K562 (cell line): ENCODE measurements around the gene SCN1A. TPM values are rescaled to one million over a fixed set of nuclear protein-coding genes. Genes with fewer than 3 reads are reported as not detected.

Experiments used
- ATAC-seq: fragments of 200-7000 bp; cut with Tn5 transposase; 3 replicates; pipeline ENCODE4 v1.9.1; 2020; ENCODE audit warnings: moderate library complexity
- BruUV-seq: library from RNA; stranded (reverse); fragments of 400-500 nt; replicated peaks from 2 replicates; lab custom pipeline; 2021; lab: Mats Ljungman, UMichigan
- CTCF ChIA-PET: fragments of 300-600 bp; formaldehyde crosslinking; extraction: SDS; loops from one replicate; lab custom pipeline; 2021; ENCODE audit warnings: low intra/inter-chr PET ratio; lab: Yijun Ruan, JAX
- POLR2A ChIA-PET: fragments of 300-600, 350-650 bp; sonication (Branson Sonifier 250); formaldehyde crosslinking; extraction: SDS; loops from one replicate; lab custom pipeline; 2021; ENCODE audit warnings: antibody characterized with exemption, inconsistent platforms; lab: Yijun Ruan, JAX
- DNase-seq, 4 experiments: peaks; one replicate each; pipeline versions ENCODE4 v3.0.0 to v3.0.0-alpha.2; 2011 to 2018; ENCODE audit warnings: low spot score in 3 of 4, mixed read lengths in 3 of 4; ENCODE audit errors: extremely low read depth in 1 of 4
- FAIRE-seq: peaks from 2 replicates; lab custom pipeline; 2011; peaks lifted over from hg19 to GRCh38; lab: Jason Lieb, UNC
- H2AFZ ChIP-seq: 2 replicates; pipeline ENCODE4 v1.6.0; 2011; ENCODE audit warnings: low read depth, low read length, control low read depth, inconsistent platforms
- H3K27ac ChIP-seq: fragments of 200-600 bp; 3 replicates; pipeline ENCODE4 v1.8.0; 2011; ENCODE audit warnings: low read depth, mild to moderate bottlenecking, control low read depth, inconsistent platforms, low read length, moderate library complexity, mixed read lengths; ENCODE audit errors: extremely low read depth
- H3K27me3 ChIP-seq, 2 experiments: fragments of 300-600 bp in 1 of 2; 2 replicates in 1 of 2; 3 replicates in 1 of 2; pipeline versions ENCODE4 v1.6.0 to v1.8.0; 2011; ENCODE audit warnings: inconsistent platforms in 2 of 2, low read length in 2 of 2, mild to moderate bottlenecking in 1 of 2, mixed read lengths in 1 of 2, moderate library complexity in 1 of 2; ENCODE audit not compliant: control insufficient read depth in 2 of 2, insufficient read depth in 2 of 2
- H3K36me3 ChIP-seq: fragments of 300-600 bp; 3 replicates; pipeline ENCODE4 v1.8.0; 2011; ENCODE audit warnings: mild to moderate bottlenecking, low read length, inconsistent platforms; ENCODE audit not compliant: control insufficient read depth, insufficient read depth
- H3K4me1 ChIP-seq, 2 experiments: fragments of 200-600 bp in 1 of 2; replicated peaks in 1 of 2; 2 replicates in 1 of 2; 3 replicates in 1 of 2; pipeline versions ENCODE4 v1.5.1 to v1.8.0; 2011; ENCODE audit warnings: inconsistent platforms in 2 of 2, low read length in 2 of 2, mild to moderate bottlenecking in 1 of 2, mixed read lengths in 1 of 2, moderate library complexity in 1 of 2; ENCODE audit not compliant: control insufficient read depth in 2 of 2, insufficient read depth in 2 of 2
- H3K4me2 ChIP-seq: 2 replicates; pipeline ENCODE4 v1.6.1; 2011; ENCODE audit warnings: low read length, control low read depth, inconsistent platforms, mixed read lengths; ENCODE audit not compliant: insufficient read depth
- H3K4me3 ChIP-seq: fragments of 200-600 bp; sonication (generic), shearing (Covaris generic); 2 replicates; pipeline ENCODE4 v1.5.1; 2016; ENCODE audit warnings: control low read depth, inconsistent platforms
- H3K79me2 ChIP-seq: fragments of 200-600 bp; 3 replicates; pipeline ENCODE4 v1.8.0; 2011; ENCODE audit warnings: low read length, inconsistent platforms; ENCODE audit not compliant: control insufficient read depth, insufficient read depth
- H3K9ac ChIP-seq, 2 experiments: 2 replicates each; pipeline versions ENCODE4 v1.6.0 to v1.6.1; 2011; ENCODE audit warnings: low read depth in 2 of 2, low read length in 2 of 2, control low read depth in 1 of 2, inconsistent platforms in 1 of 2, mild to moderate bottlenecking in 1 of 2, mixed read lengths in 1 of 2; ENCODE audit not compliant: insufficient read depth in 1 of 2
- H3K9me1 ChIP-seq: one replicate; pipeline ENCODE4 v1.6.0; 2011; ENCODE audit warnings: inconsistent platforms, mild to moderate bottlenecking, low read length, moderate library complexity; ENCODE audit not compliant: control insufficient read depth, insufficient read depth
- H3K9me3 ChIP-seq: replicated peaks from 2 replicates; pipeline ENCODE4 v1.5.1; 2011; ENCODE audit warnings: low read depth, low read length, inconsistent platforms; ENCODE audit not compliant: control insufficient read depth, insufficient read depth
- H4K20me1 ChIP-seq: replicated peaks from 2 replicates; pipeline ENCODE4 v1.6.1; 2011; ENCODE audit warnings: low read length, inconsistent platforms, mixed read lengths; ENCODE audit not compliant: control insufficient read depth, insufficient read depth
- ATF3 ChIP-seq, 2 experiments: fragments of 450-650 bp in 1 of 2; sonication (generic) in 1 of 2; formaldehyde crosslinking in 1 of 2; IDR thresholded peaks in 1 of 2; conservative IDR thresholded peaks in 1 of 2; 2 replicates each; pipeline versions ENCODE4 v1.6.1 to v1.8.1; 2016 to 2023; ENCODE audit warnings: mild to moderate bottlenecking in 2 of 2, moderate library complexity in 2 of 2, inconsistent platforms in 1 of 2, missing genetic modification reagents in 1 of 2
- CEBPG ChIP-seq, 3 experiments: fragments of 200-800 bp in 1 of 3; sonication (Bioruptor generic) in 1 of 3; sonication (generic) in 1 of 3; formaldehyde crosslinking in 1 of 3; IDR thresholded peaks in 2 of 3; conservative IDR thresholded peaks in 1 of 3; 2 replicates each; pipeline versions ENCODE4 v1.6.1 to v1.8.0; 2016 to 2022; ENCODE audit warnings: missing compliant biosample characterization in 2 of 3, missing genetic modification characterization in 2 of 3, mild to moderate bottlenecking in 1 of 3, missing genetic modification reagents in 1 of 3
- CGGBP1 ChIP-seq: fragments of 250-450 bp; sonication (Bioruptor Pico); IDR thresholded peaks from 2 replicates; pipeline ENCODE4 v1.9.0; 2021; ENCODE audit warnings: mild to moderate bottlenecking
- DACH1 ChIP-seq: fragments of 450-650 bp; IDR thresholded peaks from 2 replicates; pipeline ENCODE4 v1.6.1; 2018; ENCODE audit not compliant: partially characterized antibody
- GABPB1 ChIP-seq: sonication (generic); formaldehyde crosslinking; IDR thresholded peaks from 2 replicates; pipeline ENCODE4 v1.8.0; 2022; ENCODE audit warnings: mild to moderate bottlenecking, missing genetic modification reagents
- NR1H2 ChIP-seq: sonication (generic); formaldehyde crosslinking; IDR thresholded peaks from 2 replicates; pipeline ENCODE4 v1.4.0; 2020; ENCODE audit warnings: mild to moderate bottlenecking, missing genetic modification reagents
- RBM39 ChIP-seq: fragments of 200-400 bp; formaldehyde crosslinking; optimal IDR thresholded peaks from 2 replicates; pipeline ENCODE3; 2018; ENCODE audit warnings: low read depth, low read length
- ZNF695 ChIP-seq: fragments of 450-650 bp; formaldehyde crosslinking; IDR thresholded peaks from 2 replicates; pipeline ENCODE4 v1.4.0; 2020; ENCODE audit warnings: mild to moderate bottlenecking, moderate library complexity
- ZNF766 ChIP-seq: fragments of 200-800 bp; sonication (Bioruptor generic); conservative IDR thresholded peaks from 2 replicates; pipeline ENCODE4 v1.6.1; 2016; ENCODE audit warnings: missing genetic modification characterization, missing compliant biosample characterization
- WGBS: fragments of 100-300 bp; shearing (Covaris generic); methylation state at CpG from one replicate; pipeline ENCODE4 v1.1.6; 2016; ENCODE audit warnings: low coverage, mixed read lengths; ENCODE audit not compliant: insufficient coverage; ENCODE audit errors: missing lambda C conversion rate; 5-methylcytosine and 5-hydroxymethylcytosine counted together
- in situ Hi-C: fragments of 300-500 bp; cut with MboI; formaldehyde crosslinking; loops from 4 replicates; pipeline ENCODE4 v1.15.0; 2018; ENCODE audit warnings: inconsistent platforms, mixed read lengths
- intact Hi-C: fragments of 100-400 bp; cut with micrococcal nuclease; formaldehyde crosslinking; loops from 2 replicates; pipeline ENCODE4 v1.14.2; 2022
- polyA plus RNA-seq, 8 experiments: library from polyadenylated mRNA; depleted of rRNA in 4 of 8; stranded (reverse) in 5 of 8; unstranded in 3 of 8; fragments of >200 nt; fragmentation: Nextera tagmentation in 2 of 8; fragmentation: Illumina TruSeq in 1 of 8; extraction: Ambion mirVana in 2 of 8; extraction: Trizol in 1 of 8; gene quantifications; 2 replicates each; pipeline versions ENCODE4 v1.2.1 to v1.2.3, GENCODE V29; 2011 to 2014; ENCODE audit warnings: inconsistent platforms in 1 of 8, missing spikeins in 1 of 8
- total RNA-seq, 7 experiments: library from RNA; depleted of rRNA in 6 of 7; stranded (reverse); fragments of >200 nt in 6 of 7; fragmentation: Illumina TruSeq in 2 of 7; extraction: Trizol in 2 of 7; gene quantifications; 2 replicates each; pipeline versions ENCODE4 v1.2.1 to v1.2.3, GENCODE V29; 2011 to 2021; ENCODE audit warnings: low replicate concordance in 1 of 7
- TF ChIP-seq, protein P1 (sequence below): fragments of 450-650 bp; IDR thresholded peaks from 2 replicates; pipeline ENCODE4 v1.6.1; 2017; ENCODE audit warnings: antibody characterized with exemption, mild to moderate bottlenecking

Gene SCN1A
- total and polyA plus RNA-seq, 9 of the 15 experiments (the other 6 are each of a cell fraction or from before 2014, with no cell fraction given), result not detected

- H3K9ac ChIP-seq, result no peak overlapping the region
- H3K27ac ChIP-seq, result no peak overlapping the region
- H3K9me1 ChIP-seq, result no peaks in the 10 kb centered on the region
- BruUV-seq, result no TSS peak
- no peaks in the 10 kb centered on the region for H3K4me1 ChIP-seq
- TF ChIP-seq ZNF766 (no peak), ATF3 (IDR thresholded peaks at IDR 0.05) (no peak), ATF3 (CRISPR knock-in tag; conservative IDR thresholded peaks at IDR 0.05) (no peak), DACH1 (no peak), GABPB1 (CRISPR knock-in tag) (no peak), RBM39 (no peak), CGGBP1 (CRISPR knock-in tag) (no peak), CEBPG (CRISPR knock-in tag; IDR thresholded peaks at IDR 0.05) (no peak), CEBPG (tag; conservative IDR thresholded peaks at IDR 0.05 in 1 of 2, IDR thresholded peaks at IDR 0.05 in 1 of 2) (no peak), ZNF695 (no peak), NR1H2 (CRISPR knock-in tag) (no peak)
- TF ChIP-seq, protein P1, sequence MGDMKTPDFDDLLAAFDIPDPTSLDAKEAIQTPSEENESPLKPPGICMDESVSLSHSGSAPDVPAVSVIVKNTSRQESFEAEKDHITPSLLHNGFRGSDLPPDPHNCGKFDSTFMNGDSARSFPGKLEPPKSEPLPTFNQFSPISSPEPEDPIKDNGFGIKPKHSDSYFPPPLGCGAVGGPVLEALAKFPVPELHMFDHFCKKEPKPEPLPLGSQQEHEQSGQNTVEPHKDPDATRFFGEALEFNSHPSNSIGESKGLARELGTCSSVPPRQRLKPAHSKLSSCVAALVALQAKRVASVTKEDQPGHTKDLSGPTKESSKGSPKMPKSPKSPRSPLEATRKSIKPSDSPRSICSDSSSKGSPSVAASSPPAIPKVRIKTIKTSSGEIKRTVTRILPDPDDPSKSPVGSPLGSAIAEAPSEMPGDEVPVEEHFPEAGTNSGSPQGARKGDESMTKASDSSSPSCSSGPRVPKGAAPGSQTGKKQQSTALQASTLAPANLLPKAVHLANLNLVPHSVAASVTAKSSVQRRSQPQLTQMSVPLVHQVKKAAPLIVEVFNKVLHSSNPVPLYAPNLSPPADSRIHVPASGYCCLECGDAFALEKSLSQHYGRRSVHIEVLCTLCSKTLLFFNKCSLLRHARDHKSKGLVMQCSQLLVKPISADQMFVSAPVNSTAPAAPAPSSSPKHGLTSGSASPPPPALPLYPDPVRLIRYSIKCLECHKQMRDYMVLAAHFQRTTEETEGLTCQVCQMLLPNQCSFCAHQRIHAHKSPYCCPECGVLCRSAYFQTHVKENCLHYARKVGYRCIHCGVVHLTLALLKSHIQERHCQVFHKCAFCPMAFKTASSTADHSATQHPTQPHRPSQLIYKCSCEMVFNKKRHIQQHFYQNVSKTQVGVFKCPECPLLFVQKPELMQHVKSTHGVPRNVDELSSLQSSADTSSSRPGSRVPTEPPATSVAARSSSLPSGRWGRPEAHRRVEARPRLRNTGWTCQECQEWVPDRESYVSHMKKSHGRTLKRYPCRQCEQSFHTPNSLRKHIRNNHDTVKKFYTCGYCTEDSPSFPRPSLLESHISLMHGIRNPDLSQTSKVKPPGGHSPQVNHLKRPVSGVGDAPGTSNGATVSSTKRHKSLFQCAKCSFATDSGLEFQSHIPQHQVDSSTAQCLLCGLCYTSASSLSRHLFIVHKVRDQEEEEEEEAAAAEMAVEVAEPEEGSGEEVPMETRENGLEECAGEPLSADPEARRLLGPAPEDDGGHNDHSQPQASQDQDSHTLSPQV, result no peak
- no peaks in the 10 kb centered on the region for H3K9me3 ChIP-seq
- ChIA-PET CTCF (no interaction called here), POLR2A (interaction anchor here (1.9 kb wide), 1 partner anchor 9 kb away, joined by 6 read pairs; no protein-coding TSS in a partner anchor)
- H4K20me1 ChIP-seq, result no peaks in the 10 kb centered on the region
- H3K36me3 ChIP-seq, result no peaks in the 10 kb centered on the region
- no peak overlapping the region for H3K4me2 ChIP-seq
- no peaks in the 10 kb centered on the region for H3K79me2 ChIP-seq
- in situ Hi-C loops (no loop called here), intact Hi-C loops (no loop called here)
- no peaks in the 10 kb centered on the region for H3K27me3 ChIP-seq
- DNase-seq, result no peak
- no peak overlapping the region for H3K4me3 ChIP-seq
- WGBS, result 0% methylated on average over 2 of the region's 2 CpGs
- no peak for ATAC-seq
- FAIRE-seq, result no peak
- no peak overlapping the region for H2AFZ ChIP-seq
Observed at GRCh38 chr2:166155589-166155988, 27.8 kb upstream of the SCN1A start.
